Stimulated activated CD8-positive, alpha-beta memory T cell treated with anti-CD3 and anti-CD28 coated beads, Interleukin-12 subunit alpha, Interleukin-12 subunit beta, amount 100 ng/mL, for 4 hours (primary cell): Measurements from ENCODE around the gene BIRC3.
A peak's percentile ranks its signal among the peaks of the same experiment; 100 is the strongest.

ENCODE experiments used
- DNase-seq: peaks from one replicate; pipeline ENCODE4 v3.0.0-alpha.2; 2020; ENCODE audit warnings: low read depth

The BIRC3 gene

DNA sequence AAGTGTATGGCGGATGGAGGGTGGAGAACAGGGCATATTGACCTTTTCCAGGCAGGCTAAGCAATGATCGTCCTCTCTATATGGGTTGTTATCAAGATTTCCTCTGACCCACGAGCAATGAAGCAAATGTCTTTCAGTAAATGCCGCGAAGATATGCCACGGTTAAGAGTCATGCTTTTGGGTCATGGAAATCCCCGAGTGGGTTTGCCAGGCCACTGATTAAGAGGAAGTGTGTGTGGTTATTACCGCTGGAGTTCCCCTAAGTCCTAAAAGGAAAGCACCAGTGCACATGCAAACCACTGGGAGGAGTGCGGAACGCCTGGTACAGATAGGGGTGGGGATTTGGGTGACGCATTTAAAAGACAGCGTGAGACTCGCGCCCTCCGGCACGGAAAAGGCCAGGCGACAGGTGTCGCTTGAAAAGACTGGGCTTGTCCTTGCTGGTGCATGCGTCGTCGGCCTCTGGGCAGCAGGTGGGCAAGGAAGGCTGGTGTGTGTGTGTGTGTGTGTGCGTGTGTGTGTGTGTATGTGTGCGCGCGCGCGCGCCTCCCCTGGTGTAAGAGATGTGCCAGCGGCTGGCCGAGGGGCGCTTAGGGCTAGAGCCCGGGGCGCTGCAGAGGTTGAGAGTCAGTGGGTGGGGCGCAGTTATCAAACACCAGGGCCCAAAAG lies at the start of gene BIRC3:
TSS of gene BIRC3 (plus strand) at position 386 of the 669 bp plus-strand sequence. CDS start 7,026 bp downstream, outside the sequence.
- peak; percentile 81 for DNase-seq

DNA sequence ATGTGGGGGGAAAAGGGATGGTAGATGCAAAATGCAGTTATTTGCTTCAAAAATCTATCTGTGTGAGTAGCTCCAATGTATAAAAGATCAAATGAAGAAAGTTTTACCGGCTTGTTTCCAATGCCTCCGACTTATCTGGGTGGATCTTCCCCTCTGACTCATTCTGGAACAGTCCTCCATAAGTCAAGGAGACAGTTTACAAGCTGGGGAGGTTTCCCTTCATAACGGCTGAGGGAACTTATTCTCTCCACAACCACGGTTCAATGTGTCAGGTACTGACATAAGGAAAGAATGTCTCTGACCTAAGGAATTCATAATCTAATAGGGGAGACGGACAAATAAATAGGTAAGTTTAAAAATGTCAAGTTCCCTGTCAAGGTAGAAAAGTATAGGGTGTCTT lies 49.7 kb upstream of the BIRC3 start:
- no peak for DNase-seq

GRCh38 chr11:102268083-102268984 lies 49.0 kb upstream of the BIRC3 start:
- peak; percentile 47 for DNase-seq

DNA sequence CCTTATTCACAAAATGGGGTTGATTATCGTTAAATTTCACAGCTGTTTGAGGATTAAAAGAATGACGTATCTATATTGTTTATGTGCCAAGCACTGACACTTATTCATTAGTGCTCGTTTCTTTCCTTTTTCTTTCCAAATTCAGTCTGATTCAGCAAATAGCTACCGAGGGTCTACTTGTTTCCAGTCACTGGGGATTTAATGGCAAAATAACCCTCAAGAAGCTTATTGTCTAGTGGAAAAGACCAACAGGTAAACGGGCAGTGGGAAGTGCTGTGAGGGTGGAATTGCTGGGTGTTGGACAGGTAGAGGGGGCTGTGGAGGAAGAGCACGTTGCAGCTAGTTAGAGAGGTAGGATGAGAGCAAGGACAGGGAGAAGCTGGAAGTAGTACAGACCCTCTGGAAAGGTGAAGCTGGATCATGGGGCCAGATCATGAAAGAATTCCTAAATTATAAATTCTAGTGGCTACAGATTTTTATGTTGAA lies 48.3 kb upstream of the BIRC3 start:
- DNase-seq = no peak

GRCh38 chr11:102269927-102270326 lies 47.4 kb upstream of the BIRC3 start:
- no peak for DNase-seq

DNA sequence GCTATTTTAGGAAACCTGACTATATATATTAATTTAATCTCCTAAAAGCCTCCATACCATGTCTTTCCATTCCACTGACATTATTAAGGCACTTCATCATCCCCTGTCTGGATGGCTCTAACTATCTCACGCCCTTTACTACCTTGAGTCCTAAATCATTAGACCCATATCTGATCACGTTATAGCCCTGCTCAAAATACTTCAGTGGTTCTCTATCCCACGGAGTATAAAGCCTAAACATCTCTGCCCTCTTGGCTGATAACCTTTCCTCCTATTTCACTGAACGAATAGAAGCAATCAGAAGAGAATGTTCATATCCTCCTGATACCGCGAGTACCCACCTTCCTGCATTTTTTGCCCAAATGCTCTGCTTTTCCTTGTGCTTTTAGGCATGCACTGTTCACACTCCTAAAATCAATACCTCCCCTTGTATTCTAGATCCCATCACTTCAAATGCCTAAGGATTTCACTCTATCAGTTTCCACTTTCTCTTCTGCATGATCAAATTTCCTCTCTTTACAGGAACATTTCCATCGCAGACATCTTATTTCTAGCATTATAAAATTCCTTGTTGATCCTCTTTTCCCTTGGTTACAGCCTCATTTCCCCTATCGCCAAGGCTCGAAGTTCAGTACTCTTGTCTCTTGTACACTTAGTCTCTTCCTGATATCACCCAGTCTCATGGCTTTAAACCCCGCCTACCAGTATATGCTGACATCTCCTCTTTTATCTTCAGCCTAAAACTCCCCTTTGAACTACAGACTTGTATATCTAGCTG lies 45.0 kb upstream of the BIRC3 start:
- no peak for DNase-seq

DNA sequence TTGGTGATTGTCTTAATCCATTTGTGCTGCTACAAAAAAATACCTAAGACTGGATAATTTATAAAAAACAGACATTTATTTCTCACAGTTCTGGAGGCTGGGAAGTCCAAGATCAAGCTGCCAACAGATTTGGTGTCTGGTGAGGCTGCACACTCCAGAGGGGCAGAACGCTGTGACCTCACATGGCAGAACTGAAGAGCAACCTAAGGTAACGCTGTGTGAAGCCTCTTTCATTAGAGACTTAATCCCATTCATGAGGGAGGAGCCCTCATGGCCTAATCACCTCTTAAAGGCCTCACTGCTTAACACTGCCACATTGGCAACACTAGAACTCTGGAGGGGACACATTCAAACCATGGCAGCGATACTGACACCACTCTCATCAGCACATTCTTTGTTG lies 42.7 kb upstream of the BIRC3 start:
- no peak for DNase-seq

- DNase-seq = no peak
Measured at GRCh38 chr11:102276362-102276761, 40.9 kb upstream of the BIRC3 start.

DNA sequence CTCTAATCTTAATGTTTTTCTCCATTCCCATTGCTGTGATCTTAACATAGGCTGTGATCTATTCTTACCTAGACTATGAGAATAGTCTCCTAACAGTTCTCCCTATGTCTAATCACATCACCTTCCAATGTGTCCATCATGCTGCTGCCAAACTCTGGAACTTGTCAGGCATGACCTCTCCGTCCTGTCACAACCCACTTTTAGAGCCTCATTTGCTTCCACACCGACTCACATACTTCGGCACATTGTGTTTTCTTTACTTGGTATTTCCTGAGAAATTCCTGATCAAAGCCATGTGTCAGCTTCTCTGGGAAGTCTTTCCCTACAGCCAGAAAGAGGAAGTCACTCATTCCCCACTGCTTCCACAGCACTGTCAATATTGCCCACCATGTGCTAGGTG lies 40.5 kb upstream of the BIRC3 start:
- DNase-seq = no peak

- no peak for DNase-seq
Measured at GRCh38 chr11:102279641-102280170, 37.6 kb upstream of the BIRC3 start.

GRCh38 chr11:102280245-102280833 lies 36.9 kb upstream of the BIRC3 start:
- DNase-seq = no peak

DNA sequence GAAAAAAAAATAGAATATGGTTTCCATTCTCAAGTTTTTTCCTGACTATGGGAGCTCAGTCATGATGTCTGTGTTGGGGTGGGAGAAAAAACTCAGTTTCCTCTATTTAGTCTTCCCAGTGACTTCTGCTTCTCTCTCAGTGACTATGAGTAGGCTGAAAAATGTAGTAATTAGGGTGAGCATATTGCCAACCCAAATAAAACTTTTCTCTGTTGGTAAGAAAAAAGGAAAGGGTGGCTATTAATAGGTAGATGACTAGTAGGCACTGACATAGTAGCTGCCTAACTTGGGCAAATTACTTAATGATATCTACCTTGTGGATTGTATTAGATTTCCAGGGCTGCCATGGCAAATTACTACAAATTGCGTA lies 34.2 kb upstream of the BIRC3 start:
- no peak for DNase-seq

DNA sequence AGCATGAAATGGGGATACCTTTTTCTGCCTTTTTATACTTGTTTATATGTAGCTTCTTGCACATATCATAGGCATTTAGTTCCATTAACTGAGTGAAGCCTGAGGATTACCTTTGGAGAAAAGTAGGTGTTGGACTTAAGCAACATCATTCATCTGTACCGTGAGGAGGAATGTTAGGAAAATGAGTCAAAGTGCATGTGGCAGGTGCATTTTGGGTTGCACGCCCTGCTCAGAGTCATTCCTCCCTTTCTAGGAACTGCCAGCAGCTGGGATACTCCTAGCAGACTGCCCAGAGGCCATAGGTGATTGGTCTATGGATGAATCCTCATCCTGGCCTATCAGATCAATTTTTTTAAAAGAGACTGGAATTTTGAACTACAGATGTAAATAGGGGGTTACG lies 33.3 kb upstream of the BIRC3 start:
- no peak for DNase-seq

DNA sequence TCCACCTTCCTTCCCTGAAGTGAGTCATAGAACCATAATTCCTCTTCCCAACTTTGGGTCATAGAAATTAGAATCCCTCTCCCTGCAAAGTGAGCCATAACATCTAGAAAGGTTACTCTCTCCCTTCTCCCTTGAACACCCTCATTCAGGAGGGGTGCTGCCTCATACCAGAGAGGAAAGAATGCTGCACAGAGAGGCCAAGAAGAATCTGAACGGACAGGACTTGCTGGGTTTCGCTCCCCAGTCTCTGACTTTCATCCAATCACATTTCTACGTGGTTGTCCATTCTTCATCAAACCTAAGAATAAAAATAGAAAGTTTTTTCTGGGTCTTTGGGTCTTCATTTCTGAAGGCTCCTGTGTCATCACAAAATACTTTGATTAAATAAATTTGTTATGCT lies 31.0 kb upstream of the BIRC3 start:
- no peak for DNase-seq

DNA sequence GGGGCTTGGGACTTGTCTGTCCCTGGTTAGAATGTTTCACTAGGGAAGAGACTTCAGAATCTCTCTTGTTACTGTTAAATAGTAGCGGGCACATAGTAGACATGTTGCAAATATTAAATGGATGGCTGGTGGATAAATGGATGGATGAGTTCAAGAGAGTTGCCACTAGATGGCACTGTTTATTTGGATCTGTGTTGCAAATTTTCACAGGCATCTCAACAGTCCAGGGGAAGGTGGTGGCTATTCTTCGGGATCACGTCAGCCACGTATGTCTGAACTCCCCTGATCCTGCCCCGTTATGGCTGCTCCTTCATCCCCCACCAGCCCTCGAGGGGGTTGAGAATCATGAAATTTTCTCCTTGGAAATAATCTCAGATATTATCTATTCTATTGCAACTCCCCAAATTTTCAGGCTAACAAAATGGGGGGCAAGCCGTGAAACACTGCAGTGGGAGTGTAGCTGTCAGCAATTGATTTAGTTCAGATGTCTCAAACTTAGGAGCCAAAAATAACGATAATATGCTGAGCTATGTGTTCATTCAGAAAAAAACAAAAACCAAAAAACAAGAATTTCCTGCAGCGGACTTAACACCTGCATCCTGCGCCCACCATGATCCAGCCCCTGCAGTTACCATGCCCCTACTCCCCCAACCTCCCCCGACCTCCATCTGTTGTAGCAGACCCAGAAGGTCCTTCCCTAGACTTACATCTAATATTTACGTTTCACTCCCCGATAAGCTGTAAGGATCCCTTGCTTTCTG lies 29.1 kb upstream of the BIRC3 start:
- DNase-seq = no peak

DNA sequence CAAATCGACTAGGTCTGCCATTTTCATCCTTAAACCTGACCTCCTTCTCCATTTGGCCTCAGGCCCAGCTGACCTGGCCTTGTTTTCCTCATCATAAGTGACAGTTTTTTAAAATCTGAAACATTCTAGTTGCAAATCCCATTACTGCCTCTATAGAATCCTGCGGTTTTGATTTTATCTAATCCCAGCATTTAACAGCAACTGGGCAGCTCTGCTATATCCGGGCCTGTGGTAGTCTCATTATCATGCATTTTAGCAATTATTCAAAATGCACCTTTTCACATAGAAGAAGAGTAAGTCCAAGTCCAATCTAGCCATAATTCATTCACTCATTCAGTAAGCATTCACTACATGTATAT lies 28.6 kb upstream of the BIRC3 start:
- DNase-seq = no peak

DNA sequence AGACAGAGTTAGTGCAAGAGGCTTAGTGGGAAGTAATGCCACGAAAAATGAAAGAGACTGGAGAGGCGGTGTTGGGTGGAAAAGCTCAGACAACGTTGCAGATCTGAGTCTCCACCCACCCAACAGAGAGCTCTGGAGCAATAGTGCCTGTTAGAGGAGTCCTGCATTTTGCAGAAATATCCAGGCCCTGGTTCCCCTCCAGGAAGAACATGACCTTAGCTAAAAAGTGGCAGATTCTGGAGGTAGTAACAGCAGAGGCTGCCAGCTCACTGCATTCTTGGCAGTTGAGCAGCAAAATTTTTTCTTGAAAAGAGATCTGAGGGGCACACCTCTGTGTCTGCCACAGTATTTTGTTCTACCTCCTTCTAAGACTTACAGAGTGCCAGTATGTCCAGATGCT lies 27.7 kb upstream of the BIRC3 start:
- DNase-seq = no peak

DNA sequence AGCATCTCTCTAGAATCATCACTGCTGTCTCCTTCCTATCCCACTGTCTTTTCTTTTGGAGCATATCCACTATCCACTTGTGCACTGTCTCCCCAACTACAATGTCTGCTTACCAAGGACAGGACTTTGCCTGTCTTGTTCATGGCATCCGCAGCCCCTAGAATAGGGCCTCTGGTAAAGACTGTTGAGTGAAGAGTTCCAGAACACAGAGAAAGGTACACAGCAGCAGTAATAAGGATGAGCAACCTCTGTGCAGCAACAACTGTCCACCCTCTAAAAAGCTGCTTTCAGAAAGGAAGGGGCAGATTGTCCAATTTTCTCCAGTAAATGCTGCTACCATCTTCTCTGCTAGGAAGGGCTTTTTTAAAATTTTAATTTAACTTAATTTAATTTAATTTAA lies 25.5 kb upstream of the BIRC3 start:
- DNase-seq = no peak

DNA sequence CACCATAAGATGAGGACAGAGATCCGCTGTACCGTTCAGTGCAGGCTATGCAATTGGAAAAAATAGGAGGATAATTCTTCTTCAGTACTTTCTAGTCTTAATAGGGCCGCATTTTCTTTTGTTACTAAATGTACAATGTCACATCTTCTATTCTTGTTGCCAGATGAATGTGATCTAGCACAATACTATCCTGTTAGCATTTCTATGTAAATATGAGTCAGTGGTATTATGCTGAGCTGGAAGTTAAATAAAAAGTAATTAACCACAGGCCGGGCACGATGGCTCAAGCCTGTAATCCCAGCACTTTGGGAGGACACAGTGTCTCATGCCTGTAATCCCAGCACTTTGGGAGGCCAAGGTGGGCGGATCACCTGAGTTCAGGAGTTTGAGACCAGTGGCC lies 24.4 kb upstream of the BIRC3 start:
- no peak for DNase-seq

DNA sequence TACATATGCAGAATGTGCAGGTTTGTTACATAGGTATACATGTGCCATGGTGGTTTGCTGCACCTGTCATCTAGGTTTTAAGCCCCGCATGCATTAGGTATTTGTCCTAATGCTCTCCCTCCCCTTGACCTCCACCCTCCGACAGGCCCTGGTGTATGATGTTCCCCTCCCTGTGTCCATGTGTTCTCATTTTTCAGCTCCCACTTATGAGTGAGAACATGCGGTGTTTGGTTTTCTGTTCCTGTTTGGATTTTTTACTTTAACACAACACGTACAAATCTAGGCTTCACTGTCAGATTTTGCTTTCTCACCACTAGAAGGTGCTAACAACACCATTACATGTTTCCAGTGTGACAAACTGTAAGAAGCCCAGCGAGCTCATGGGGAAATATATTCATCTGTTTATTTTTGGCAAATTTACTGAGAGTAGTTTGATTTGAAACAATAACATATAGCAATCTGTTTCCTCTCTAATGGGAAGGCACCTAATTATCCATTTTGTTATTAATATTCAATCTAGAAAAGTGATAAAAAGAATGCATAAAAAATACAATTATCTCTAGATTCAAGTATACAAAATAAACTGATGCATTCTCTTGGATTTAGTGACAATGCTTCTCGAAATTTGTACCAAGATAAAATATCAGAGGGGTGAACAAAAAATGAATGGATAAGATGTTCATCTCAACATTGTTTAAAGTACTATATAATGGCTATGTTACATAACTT lies 23.2 kb upstream of the BIRC3 start:
- no peak for DNase-seq

GRCh38 chr11:102295045-102295444 lies 22.2 kb upstream of the BIRC3 start:
- DNase-seq = no peak
